Hypothalamus (tissue), 51 donors: Measurements from ENCODE around the gene STAMBPL1.

Experiments used
- DNase-seq, 51 donors: peaks; one replicate each; lab custom pipeline; 2025; lab: John Stamatoyannopoulos, UW

STAMBPL1 gene

GRCh38 chr10:88946965-88947590, 67.0 kb downstream of the STAMBPL1 start:
- no peak for DNase-seq

DNA sequence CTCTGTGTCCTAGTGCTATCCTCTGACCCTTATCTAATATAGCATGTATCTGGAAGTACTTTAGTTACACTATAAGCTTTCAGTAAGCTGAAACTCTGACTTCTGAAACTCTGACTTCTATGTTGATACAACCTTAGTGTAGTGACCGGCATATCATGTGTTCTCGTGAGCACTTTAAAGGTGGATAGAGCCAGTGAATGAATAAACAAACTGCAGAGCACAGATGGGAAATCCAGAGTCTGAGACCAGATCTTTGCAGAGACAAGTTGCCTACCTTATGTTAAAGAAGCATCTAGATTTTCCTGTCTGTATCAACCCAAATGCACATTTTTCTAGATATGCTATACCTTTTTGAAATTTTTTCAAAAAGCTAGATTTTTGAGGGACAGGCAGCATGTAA, 69.0 kb downstream of the STAMBPL1 start:
- DNase-seq, result no peak

GRCh38 chr10:88949912-88950837, 70.1 kb downstream of the STAMBPL1 start:
- no peak for DNase-seq

DNA sequence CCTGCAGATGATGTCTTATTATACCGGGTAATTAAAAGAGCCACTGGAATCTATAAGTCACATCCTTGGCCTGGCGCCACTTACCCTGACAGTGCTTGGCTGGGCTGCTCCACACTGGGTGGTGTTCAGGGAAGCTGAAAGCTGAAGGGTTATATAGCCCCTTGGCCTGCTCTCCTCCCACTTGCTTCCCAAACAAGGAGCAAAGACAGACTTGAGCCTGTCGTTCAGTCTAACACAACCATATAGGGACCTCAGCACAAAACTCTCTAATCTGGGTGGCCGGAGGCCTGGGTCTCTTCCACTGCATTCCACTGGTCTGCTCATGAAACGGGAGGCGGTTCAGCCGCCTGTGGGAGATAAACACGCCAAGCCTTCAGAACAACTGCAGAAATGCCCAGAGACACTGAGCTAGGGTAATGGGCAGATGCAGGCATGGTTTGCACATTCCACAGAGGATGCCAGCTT, 72.6 kb downstream of the STAMBPL1 start, which contains the start of gene ACTA2:
Gene ACTA2, minus strand, starts transcription at position 127 of the 465 bp plus-strand sequence. CDS start 3,843 bp downstream, outside the sequence.
- no peak for DNase-seq

DNA sequence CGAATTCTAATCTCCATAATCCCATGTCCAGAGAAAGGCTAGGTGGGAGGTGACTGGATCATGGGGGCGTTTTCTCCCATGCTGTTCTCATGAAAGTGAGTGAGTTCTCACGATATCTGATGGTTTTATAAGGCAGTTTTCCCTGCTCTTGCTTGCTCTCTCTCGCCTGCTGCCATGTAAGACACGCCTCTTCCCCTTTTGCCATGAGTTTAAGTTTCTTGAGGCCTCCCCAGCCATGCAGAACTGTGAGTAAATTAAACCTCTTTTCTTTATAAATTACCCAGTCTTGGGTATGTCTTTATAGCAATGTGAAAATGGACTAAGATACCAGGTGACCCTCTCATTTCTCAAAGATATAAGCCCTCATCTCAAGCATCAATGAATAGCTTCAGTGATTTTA, 73.6 kb downstream of the STAMBPL1 start:
- no peak for DNase-seq

GRCh38 chr10:88954458-88955083, 74.5 kb downstream of the STAMBPL1 start:
- no peak for DNase-seq

DNA sequence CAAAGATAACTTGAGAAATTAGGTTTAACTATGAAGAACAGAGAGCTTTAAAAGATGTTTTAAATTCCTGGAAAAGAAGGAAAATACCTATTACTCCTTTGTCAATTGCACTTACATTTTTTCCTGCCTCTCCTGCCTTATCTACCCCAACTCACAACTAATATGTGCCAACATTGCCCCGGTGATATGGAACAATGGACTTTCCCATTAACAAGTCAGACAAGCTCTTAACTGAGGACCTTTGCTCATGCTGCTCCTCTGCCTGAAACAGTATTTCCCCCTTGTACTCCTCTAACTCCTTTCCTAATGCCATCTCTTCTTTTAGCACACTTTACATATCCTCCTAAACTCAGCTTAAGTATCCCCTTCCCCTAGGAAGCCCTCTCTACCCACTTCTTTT, 77.3 kb downstream of the STAMBPL1 start:
- DNase-seq, result no peak

DNA sequence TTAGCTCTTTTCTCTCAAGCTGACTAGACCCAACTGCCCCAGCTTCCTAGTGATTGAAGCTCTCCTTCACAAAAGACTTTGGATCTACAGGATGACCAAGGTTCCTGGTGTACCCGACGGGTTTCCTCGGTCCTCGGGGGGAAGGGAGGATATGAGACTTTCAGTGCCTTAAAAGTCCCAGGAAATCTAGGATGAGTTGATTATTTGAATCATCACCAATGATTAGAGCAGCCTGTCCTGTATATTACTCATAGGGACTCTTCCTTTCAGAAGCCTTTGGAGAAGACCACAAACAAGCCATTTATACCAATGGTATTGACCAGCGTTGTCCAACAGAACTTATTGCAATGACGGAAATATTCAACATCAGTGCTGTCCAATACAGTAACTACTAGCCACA, 78.7 kb downstream of the STAMBPL1 start:
- no peak for DNase-seq

- DNase-seq, result no peak
Observed at GRCh38 chr10:88960802-88961201, 80.8 kb downstream of the STAMBPL1 start.

DNA sequence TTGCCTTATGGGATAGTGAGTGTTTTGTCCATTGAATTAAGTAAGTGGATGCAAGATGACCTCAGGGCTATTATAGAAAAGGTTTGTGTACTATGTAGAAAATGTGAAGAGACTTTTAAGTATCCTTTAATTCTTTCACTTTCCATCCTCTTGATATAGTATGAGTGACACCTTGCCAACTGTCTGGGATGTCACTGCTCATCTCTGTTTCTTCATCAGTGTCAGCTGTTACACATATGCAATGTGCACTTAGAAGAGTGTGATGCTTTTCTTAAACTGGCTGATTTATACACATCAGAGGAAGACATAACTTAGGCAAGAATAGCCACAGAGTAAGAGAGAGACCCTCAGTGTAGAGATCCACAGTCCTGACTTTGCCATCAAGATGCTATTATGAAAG, 81.2 kb downstream of the STAMBPL1 start:
- no peak for DNase-seq

GRCh38 chr10:88962336-88962735, 82.3 kb downstream of the STAMBPL1 start:
- DNase-seq, result no peak

GRCh38 chr10:88963318-88963717, 83.3 kb downstream of the STAMBPL1 start:
- DNase-seq, result no peak

GRCh38 chr10:88964360-88964759, 84.3 kb downstream of the STAMBPL1 start:
- no peak for DNase-seq

- no peak for DNase-seq
Observed at GRCh38 chr10:88964869-88965415, 84.9 kb downstream of the STAMBPL1 start.

- no peak for DNase-seq
Observed at GRCh38 chr10:88966797-88967196, 86.8 kb downstream of the STAMBPL1 start.

- no peak for DNase-seq
Observed at GRCh38 chr10:88968391-88968790, 88.3 kb downstream of the STAMBPL1 start.

DNA sequence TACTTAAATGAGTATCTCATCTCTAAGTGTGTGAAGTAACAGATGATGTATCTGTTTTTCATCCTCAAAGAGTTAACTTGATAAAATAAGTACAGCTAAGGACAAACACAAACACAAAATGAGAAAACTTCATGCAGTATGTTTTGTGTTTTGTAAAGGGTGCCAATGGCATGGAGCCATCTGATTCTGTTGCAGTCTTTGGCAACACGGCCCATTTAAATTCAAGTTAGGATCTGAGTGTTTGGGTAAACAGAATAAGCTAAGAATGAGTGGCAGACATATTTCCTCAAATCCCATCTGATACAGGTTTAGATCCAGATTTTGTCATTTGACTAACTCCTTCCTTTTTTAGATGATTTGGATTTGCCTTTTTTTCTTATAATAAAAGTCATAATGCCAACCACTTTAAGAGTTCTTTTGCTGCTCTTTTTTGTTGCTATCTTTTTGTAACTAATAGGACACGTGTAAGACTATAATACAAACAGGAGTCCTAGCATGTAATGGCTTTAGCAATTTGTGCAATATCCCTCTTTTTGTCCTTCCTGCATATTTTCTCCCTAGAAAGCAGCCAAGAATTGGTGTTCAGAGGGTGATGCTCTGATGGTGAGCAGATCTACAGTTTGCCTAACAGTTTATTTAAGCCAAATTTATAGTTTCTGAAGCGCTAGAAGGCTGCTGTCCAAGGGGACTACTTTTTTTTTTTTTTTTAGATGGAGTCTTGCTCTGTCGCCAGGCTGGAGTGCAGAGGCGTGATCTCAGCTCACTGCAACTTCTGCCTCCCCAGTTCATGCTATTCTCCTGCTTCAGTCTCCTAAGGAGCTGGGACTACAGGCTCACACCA, 91.4 kb downstream of the STAMBPL1 start:
- DNase-seq, result no peak
